Gastroesophageal sphincter (tissue), 4 donors: ENCODE data around the gene CCAR1. TPM values are rescaled to one million over a fixed set of nuclear protein-coding genes. Genes with fewer than 3 reads are reported as not detected.
"Not testable (repeated sequence)": the region's sequence is repeated elsewhere in the genome, so short reads cannot be mapped to it uniquely, and the experiment has no call there.

Source experiments
- ATAC-seq: fragments of 150-250 bp; one replicate; pipeline ENCODE4 v1.9.1; 2016; ENCODE audit warnings: mild to moderate bottlenecking, moderate library complexity
- H3K27ac ChIP-seq, 4 donors: fragments of 200-600 bp; sonication (generic) in 3 of 4; 1 replicate in 3 of 4; 2 replicates in 1 of 4; pipeline ENCODE4 v1.5.1; 2016 to 2019
- H3K27me3 ChIP-seq: fragments of 200-600 bp; sonication (generic); one replicate; pipeline ENCODE4 v1.5.1; 2019
- H3K36me3 ChIP-seq, 2 donors: fragments of 200-600 bp; sonication (generic); one replicate each; pipeline ENCODE4 v1.5.1; 2019; ENCODE audit warnings: control low read depth in 1 of 2
- H3K4me1 ChIP-seq, 3 donors: fragments of 200-600 bp; sonication (generic); 1 replicate in 2 of 3; 2 replicates in 1 of 3; pipeline ENCODE4 v1.5.1; 2016 to 2019; ENCODE audit warnings: control low read depth in 2 of 3
- H3K4me3 ChIP-seq, 2 donors: fragments of 200-600 bp; sonication (generic); one replicate each; pipeline ENCODE4 v1.5.1; 2019; ENCODE audit warnings: mild to moderate bottlenecking in 1 of 2, moderate library complexity in 1 of 2
- H3K9me3 ChIP-seq, 3 donors: fragments of 200-600 bp; sonication (generic); one replicate each; pipeline ENCODE4 v1.5.1; 2017 to 2019; ENCODE audit warnings: control low read depth in 2 of 3
- EP300 ChIP-seq: sonication (generic); formaldehyde crosslinking; IDR thresholded peaks from one replicate; pipeline ENCODE4 v1.6.1; 2017; ENCODE audit warnings: antibody characterized with exemption, mild to moderate bottlenecking
- POLR2A ChIP-seq, 2 donors: fragments of 450-650 bp; IDR thresholded peaks; one replicate each; pipeline ENCODE4 v1.6.1; 2017; ENCODE audit warnings: antibody characterized with exemption in 2 of 2, mild to moderate bottlenecking in 2 of 2, moderate library complexity in 1 of 2
- POLR2AphosphoS5 ChIP-seq: sonication (generic); formaldehyde crosslinking; IDR thresholded peaks from one replicate; pipeline ENCODE4 v1.6.1; 2017; ENCODE audit warnings: antibody characterized with exemption
- WGBS, 2 donors: methylation state at CpG; one replicate each; pipeline ENCODE4 v1.1.5; 2018; ENCODE audit warnings: low coverage in 1 of 2; 5-methylcytosine and 5-hydroxymethylcytosine counted together
- total RNA-seq, 4 donors: library from RNA; depleted of rRNA; stranded (reverse); fragments of >200 nt; gene quantifications; one replicate each; pipeline ENCODE4 v1.1.0, GENCODE V29; 2016
- TF ChIP-seq, protein P1 (sequence below), 4 experiments: fragments of 200-600 bp in 2 of 4; fragments of 450-650 bp in 2 of 4; sonication (generic) in 1 of 4; IDR thresholded peaks; one replicate each; pipeline ENCODE4 v1.5.1; 2017 to 2019; ENCODE audit warnings: antibody characterized with exemption in 4 of 4, mild to moderate bottlenecking in 2 of 4, moderate library complexity in 2 of 4

Gene CCAR1
- total RNA-seq, 4 donors from 2014 or later: 42.4 to 60.8 (median 54.8) TPM

DNA sequence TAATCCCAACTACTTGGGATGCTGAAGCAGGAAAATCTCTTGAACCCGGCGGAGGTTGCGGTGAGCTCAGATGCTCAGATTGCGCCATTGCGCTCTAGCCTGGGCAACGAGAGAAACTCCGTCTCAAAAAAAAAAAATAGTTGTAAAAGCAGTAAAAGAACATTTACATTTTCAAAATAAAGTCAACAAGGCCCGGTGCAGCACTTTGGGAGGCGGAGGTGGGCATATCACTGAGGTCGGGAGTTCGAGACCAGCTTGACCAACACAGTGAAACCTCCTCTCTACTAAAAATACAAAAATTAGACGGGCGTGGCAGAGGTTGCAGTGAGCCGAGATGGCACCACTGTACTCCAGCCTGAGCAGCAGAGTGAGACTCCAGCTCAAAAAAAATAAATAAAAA, 4.0 kb downstream of the CCAR1 start:
- 93 to 98% methylated on average over 9 to 10 of the region's 14 CpGs for WGBS, 2 donors
- no peak for ATAC-seq
- Histone ChIP-seq H3K4me1 (peaks cover 0 to 18% (median 7%) of the 10 kb centered on the region in 3 donors), H3K4me3 (no peak overlapping the region), H3K27ac (no peak overlapping the region), H3K9me3 (no peaks in the 10 kb centered on the region), H3K27me3 (no peaks in the 10 kb centered on the region), H3K36me3 (peaks cover 0 to 72% of the 10 kb centered on the region in 2 donors)
- TF ChIP-seq EP300 (no peak), POLR2A (IDR thresholded peaks at IDR 0.05) (no peak), POLR2AphosphoS5 (no peak)
- TF ChIP-seq, protein P1, sequence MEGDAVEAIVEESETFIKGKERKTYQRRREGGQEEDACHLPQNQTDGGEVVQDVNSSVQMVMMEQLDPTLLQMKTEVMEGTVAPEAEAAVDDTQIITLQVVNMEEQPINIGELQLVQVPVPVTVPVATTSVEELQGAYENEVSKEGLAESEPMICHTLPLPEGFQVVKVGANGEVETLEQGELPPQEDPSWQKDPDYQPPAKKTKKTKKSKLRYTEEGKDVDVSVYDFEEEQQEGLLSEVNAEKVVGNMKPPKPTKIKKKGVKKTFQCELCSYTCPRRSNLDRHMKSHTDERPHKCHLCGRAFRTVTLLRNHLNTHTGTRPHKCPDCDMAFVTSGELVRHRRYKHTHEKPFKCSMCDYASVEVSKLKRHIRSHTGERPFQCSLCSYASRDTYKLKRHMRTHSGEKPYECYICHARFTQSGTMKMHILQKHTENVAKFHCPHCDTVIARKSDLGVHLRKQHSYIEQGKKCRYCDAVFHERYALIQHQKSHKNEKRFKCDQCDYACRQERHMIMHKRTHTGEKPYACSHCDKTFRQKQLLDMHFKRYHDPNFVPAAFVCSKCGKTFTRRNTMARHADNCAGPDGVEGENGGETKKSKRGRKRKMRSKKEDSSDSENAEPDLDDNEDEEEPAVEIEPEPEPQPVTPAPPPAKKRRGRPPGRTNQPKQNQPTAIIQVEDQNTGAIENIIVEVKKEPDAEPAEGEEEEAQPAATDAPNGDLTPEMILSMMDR (IDR thresholded peaks at IDR 0.05): no peak

DNA sequence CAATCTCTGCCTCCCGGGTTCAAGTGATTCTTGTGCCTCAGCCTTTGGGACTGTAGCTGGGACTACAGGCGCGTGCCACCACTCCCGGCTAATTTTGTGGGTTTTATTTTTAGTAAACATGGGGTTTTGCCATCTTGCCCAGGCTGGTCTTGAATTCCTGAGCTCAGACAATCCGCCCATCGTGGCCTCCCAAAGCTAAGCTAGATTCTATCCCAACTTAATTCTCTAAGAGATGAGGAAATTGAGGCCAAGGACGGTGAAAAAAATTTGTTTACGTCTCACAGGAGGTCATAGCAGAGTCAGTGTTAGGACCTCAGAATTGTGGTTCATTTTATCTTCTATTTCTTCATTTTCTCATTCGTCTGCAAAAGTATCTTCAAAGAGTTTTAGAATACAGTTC, 6.1 kb downstream of the CCAR1 start:
- Histone ChIP-seq H3K4me1 (peaks cover 0 to 11% (median 7%) of the 10 kb centered on the region in 3 donors), H3K9me3 (no peaks in the 10 kb centered on the region), H3K4me3 (no peak overlapping the region), H3K36me3 (peaks cover 0 to 93% of the 10 kb centered on the region in 2 donors), H3K27me3 (no peaks in the 10 kb centered on the region), H3K27ac (no peak overlapping the region)
- 79 to 81% methylated on average over 9 of the region's 9 CpGs for WGBS, 2 donors
- TF ChIP-seq POLR2AphosphoS5: no peak
- TF ChIP-seq EP300: no peak
- TF ChIP-seq, protein P1 (IDR thresholded peaks at IDR 0.05): no peak
- no peak for TF ChIP-seq POLR2A (IDR thresholded peaks at IDR 0.05)
- ATAC-seq: no peak

DNA sequence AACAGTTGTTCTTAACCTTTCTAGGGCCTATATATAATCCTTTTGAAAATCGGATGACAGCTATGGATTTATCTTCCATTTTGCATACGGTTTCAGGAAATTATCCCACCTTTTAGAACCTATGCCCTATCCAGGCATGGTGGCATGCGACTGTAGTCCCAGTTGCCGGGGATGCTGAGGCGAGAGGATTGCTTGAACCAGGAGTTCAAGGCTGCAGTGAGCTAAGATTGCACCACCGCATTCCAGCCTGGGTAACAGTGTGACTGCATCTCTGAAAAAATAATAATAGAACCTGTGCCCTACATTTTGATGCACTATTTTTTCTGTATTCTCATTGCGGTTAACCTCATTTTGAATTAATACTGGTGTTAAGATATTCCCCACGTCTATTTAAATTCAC, 11.6 kb downstream of the CCAR1 start:
- H3K27ac ChIP-seq: no peak overlapping the region
- H3K36me3 ChIP-seq: peaks cover 0 to 99% of the 10 kb centered on the region in 2 donors
- no peaks in the 10 kb centered on the region for H3K9me3 ChIP-seq
- H3K27me3 ChIP-seq: no peaks in the 10 kb centered on the region
- WGBS, 2 donors: 87 to 94% methylated on average over 4 to 6 of the region's 8 CpGs
- no peak for TF ChIP-seq POLR2AphosphoS5
- TF ChIP-seq EP300: no peak
- TF ChIP-seq, protein P1 (IDR thresholded peaks at IDR 0.05): no peak
- no peak for TF ChIP-seq POLR2A (IDR thresholded peaks at IDR 0.05)
- H3K4me1 ChIP-seq: no peaks in the 10 kb centered on the region
- no peak overlapping the region for H3K4me3 ChIP-seq
- no peak for ATAC-seq

DNA sequence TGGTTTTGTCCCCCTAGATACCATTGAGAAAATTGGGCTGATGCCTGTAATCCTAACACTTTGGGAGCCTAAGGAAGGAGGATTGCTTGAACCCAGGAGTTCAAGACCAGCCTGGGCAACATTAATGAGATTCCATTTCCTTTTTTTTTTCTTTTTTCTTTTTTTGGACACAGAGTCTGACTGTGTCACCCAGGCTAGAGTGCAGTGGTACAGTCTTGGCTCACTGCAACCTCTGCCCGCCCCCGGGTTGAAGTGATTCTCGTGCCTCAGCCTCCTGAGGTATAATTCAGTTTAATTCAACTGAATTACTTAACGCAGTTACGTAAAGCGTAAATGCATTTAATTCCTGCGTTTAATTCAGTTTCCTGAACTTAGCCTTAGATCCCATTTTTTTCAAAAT, 13.3 kb downstream of the CCAR1 start:
- Histone ChIP-seq H3K27ac (no peak overlapping the region), H3K9me3 (no peaks in the 10 kb centered on the region), H3K4me3 (no peak overlapping the region), H3K36me3 (peaks cover 0 to 99% of the 10 kb centered on the region in 2 donors), H3K27me3 (no peaks in the 10 kb centered on the region), H3K4me1 (no peaks in the 10 kb centered on the region)
- no peak for ATAC-seq
- TF ChIP-seq POLR2A (IDR thresholded peaks at IDR 0.05): no peak
- TF ChIP-seq EP300: no peak
- TF ChIP-seq, protein P1 (IDR thresholded peaks at IDR 0.05): no peak
- no peak for TF ChIP-seq POLR2AphosphoS5
- WGBS, 2 donors: 88 to 93% methylated on average over 7 of the region's 7 CpGs

DNA sequence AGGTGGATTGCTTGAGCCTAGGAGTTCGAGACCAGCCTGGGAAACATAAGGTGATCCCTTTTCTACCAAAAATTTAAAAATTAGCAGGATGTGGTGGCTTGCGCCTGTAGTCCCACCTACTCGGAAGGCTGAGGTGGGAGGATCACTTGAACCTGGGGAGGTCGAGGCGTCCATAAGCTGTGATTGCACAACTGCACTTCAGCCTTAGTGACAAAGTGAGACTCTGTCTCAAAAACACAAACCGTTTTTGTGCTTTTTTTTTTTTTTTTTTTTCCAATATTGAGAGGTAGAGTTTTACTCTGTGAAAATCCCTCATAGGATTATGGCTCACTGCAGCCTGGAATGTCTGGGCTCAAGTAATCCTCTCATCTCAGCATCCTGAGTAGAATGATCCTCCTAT, 14.1 kb downstream of the CCAR1 start:
- H3K27ac ChIP-seq: no peak overlapping the region
- H3K4me1 ChIP-seq: no peaks in the 10 kb centered on the region
- TF ChIP-seq EP300: no peak
- TF ChIP-seq, protein P1 (IDR thresholded peaks at IDR 0.05): no peak
- no peak for TF ChIP-seq POLR2A (IDR thresholded peaks at IDR 0.05)
- TF ChIP-seq POLR2AphosphoS5: no peak
- peaks cover 0 to 99% of the 10 kb centered on the region in 2 donors for H3K36me3 ChIP-seq
- WGBS, 2 donors: 69 to 89% methylated on average over 6 of the region's 6 CpGs
- ATAC-seq: no peak
- no peak overlapping the region for H3K4me3 ChIP-seq
- H3K9me3 ChIP-seq: no peaks in the 10 kb centered on the region
- no peaks in the 10 kb centered on the region for H3K27me3 ChIP-seq

DNA sequence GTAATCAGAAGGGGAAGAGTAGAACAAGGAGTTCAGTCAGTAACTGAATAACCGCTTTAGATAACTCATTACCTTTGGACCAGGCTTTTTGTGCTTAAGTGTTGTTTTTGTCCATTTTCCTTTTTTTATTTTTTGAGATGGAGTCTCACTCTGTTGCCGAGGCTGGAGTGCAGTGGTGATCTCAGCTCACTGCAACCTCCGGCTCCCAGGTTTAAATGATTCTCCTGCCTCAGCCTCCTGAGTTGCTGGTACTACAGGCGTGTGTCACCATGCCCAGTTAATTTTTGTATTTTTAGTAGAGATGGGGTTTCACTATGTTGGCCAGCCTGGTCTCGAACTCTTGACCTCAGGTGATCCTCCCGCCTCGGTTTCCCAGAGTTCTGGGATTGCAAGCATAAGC, 14.7 kb downstream of the CCAR1 start:
- not testable (repeated sequence) for H3K4me1 ChIP-seq, H3K27ac ChIP-seq, ATAC-seq, H3K9me3 ChIP-seq, H3K27me3 ChIP-seq, H3K4me3 ChIP-seq
- WGBS, 2 donors: 92 to 100% methylated on average over 5 of the region's 7 CpGs
- H3K36me3 ChIP-seq: peaks cover 0 to 99% of the 10 kb centered on the region in 2 donors

DNA sequence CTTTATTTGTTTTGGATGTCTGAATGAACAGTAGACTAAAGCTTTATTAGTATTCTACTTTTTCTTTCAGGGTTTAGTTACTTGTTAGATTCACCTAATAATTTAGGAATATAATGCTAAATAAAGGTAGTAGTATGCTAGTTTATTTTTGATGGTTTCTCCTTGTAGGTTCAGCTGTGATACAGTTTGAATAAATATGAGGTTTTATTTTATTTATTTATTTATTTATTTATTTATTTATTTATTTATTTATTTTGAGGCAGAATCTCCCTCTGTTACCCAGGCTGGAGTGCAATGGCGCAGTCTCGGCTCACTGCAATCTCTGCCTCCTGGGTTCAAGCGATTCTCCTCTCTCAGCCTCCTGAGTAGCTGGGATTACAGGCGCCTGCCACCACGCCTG, 19.6 kb downstream of the CCAR1 start:
- not testable (repeated sequence) for ATAC-seq, H3K4me1 ChIP-seq, H3K4me3 ChIP-seq, H3K27ac ChIP-seq, H3K9me3 ChIP-seq, H3K27me3 ChIP-seq
- H3K36me3 ChIP-seq: peaks cover 0 to 100% of the 10 kb centered on the region in 2 donors
- 94 to 100% methylated on average over 2 to 3 of the region's 5 CpGs for WGBS, 2 donors
